HCT116 (cell line): ENCODE measurements around the gene CPA4. TPM values are rescaled to one million over a fixed set of nuclear protein-coding genes. Genes with fewer than 3 reads are reported as not detected.

Experiments
- FOSL1 ChIP-seq: IDR thresholded peaks from 2 replicates; pipeline ENCODE4 v1.6.1; 2012; ENCODE audit warnings: low read depth
- REST ChIP-seq: IDR thresholded peaks from 2 replicates; pipeline ENCODE4 v1.6.1; 2012; ENCODE audit warnings: low read depth
- ZBTB33 ChIP-seq: IDR thresholded peaks from 2 replicates; pipeline ENCODE4 v1.6.1; 2011; ENCODE audit warnings: mild to moderate bottlenecking, low read length, moderate library complexity; ENCODE audit not compliant: insufficient replicate concordance; ENCODE audit errors: extremely low read depth
- ZFX ChIP-seq: fragments of 450-650 bp; IDR thresholded peaks from 2 replicates; pipeline ENCODE4 v1.6.1; 2017
- total RNA-seq: library from RNA; stranded (reverse); gene quantifications from one replicate; pipeline ENCODE4 v1.2.1, GENCODE V29; 2021; ENCODE audit not compliant: unreplicated experiment

CPA4 gene
- total RNA-seq, 1 experiment from 2014 or later = 38.7 TPM

GRCh38 chr7:130296221-130296951, 3.4 kb downstream of the CPA4 start (continued):
- TF ChIP-seq ZBTB33 = no peak
- no peak for TF ChIP-seq REST
- TF ChIP-seq ZFX = no peak
- no peak for TF ChIP-seq FOSL1
